MM.1S (cell line): Measurements from ENCODE around the gene MBD5.

ENCODE experiments used
- DNase-seq: peaks from one replicate; pipeline ENCODE4 v3.0.0-alpha.2; 2015
- H2AFZ ChIP-seq: fragments of 300-600 bp; sonication (generic); 2 replicates; pipeline ENCODE4 v1.6.0; 2016; ENCODE audit warnings: antibody characterized with exemption, low read length
- H3F3A ChIP-seq: fragments of 300-600 bp; sonication (generic); 2 replicates; pipeline ENCODE4 v1.6.1; 2016; ENCODE audit warnings: mild to moderate bottlenecking, antibody characterized with exemption, low read length, moderate library complexity, mixed read lengths; ENCODE audit not compliant: insufficient read depth
- H3K27ac ChIP-seq: fragments of 300-600 bp; sonication (generic); 2 replicates; pipeline ENCODE4 v1.5.1; 2016; ENCODE audit warnings: mild to moderate bottlenecking, low read length
- H3K27me3 ChIP-seq: fragments of 300-600 bp; sonication (generic); replicated peaks from 2 replicates; pipeline ENCODE4 v1.6.0; 2016; ENCODE audit warnings: low read length; ENCODE audit not compliant: insufficient read depth
- H3K36me3 ChIP-seq: fragments of 300-600 bp; sonication (generic); replicated peaks from 2 replicates; pipeline ENCODE4 v1.6.1; 2016; ENCODE audit warnings: mild to moderate bottlenecking, low read length, mixed read lengths; ENCODE audit not compliant: insufficient read depth
- H3K4me1 ChIP-seq: fragments of 300-600 bp; sonication (generic); 2 replicates; pipeline ENCODE4 v1.6.1; 2016; ENCODE audit warnings: low read length, mixed read lengths
- H3K4me2 ChIP-seq: fragments of 300-600 bp; sonication (generic); 2 replicates; pipeline ENCODE4 v1.6.0; 2016; ENCODE audit warnings: low read depth, low read length
- H3K4me3 ChIP-seq: fragments of 300-600 bp; sonication (generic); 2 replicates; pipeline ENCODE4 v1.5.1; 2016; ENCODE audit warnings: low read length, mixed read lengths
- H3K79me2 ChIP-seq: fragments of 300-600 bp; sonication (generic); 2 replicates; pipeline ENCODE4 v1.6.1; 2016; ENCODE audit warnings: mixed run types, low read length, mixed read lengths
- H3K9ac ChIP-seq: fragments of 300-600 bp; sonication (generic); 2 replicates; pipeline ENCODE4 v1.6.1; 2016; ENCODE audit warnings: low read length, mixed read lengths
- H3K9me2 ChIP-seq: fragments of 300-600 bp; sonication (generic); replicated peaks from 2 replicates; pipeline ENCODE4 v1.6.1; 2016; ENCODE audit warnings: mild to moderate bottlenecking, low read length, mixed read lengths; ENCODE audit not compliant: insufficient read depth
- H3K9me3 ChIP-seq: fragments of 300-600 bp; sonication (generic); replicated peaks from 2 replicates; pipeline ENCODE4 v1.6.1; 2016; ENCODE audit warnings: mild to moderate bottlenecking, low read length, mixed read lengths; ENCODE audit not compliant: insufficient read depth
- H4K20me1 ChIP-seq: fragments of 300-600 bp; sonication (generic); 2 replicates; pipeline ENCODE4 v1.6.1; 2016; ENCODE audit warnings: mild to moderate bottlenecking, low read length, moderate library complexity, mixed read lengths; ENCODE audit not compliant: insufficient read depth
- CTCF ChIP-seq: fragments of 300-600 bp; sonication (generic); IDR thresholded peaks from 2 replicates; pipeline ENCODE4 v1.5.1; 2016; ENCODE audit warnings: antibody characterized with exemption, low read length, mixed read lengths
- EZH2 ChIP-seq: fragments of 300-600 bp; sonication (generic); optimal IDR thresholded peaks from 2 replicates; pipeline ENCODE3; 2017; ENCODE audit warnings: low read depth, mild to moderate bottlenecking, antibody characterized with exemption, low read length, mixed read lengths
- EZH2phosphoT487 ChIP-seq: fragments of 300-600 bp; sonication (generic); IDR thresholded peaks from 2 replicates; pipeline ENCODE4 v1.6.1; 2018; ENCODE audit warnings: antibody characterized with exemption, low read length

Gene MBD5

GRCh38 chr2:148048475-148049221 is 27.8 kb downstream of the MBD5 start:
- Histone ChIP-seq H3F3A (no peaks in the 10 kb centered on the region), H3K79me2 (no peaks in the 10 kb centered on the region), H3K9me2 (no peaks in the 10 kb centered on the region), H3K4me2 (no peak overlapping the region), H2AFZ (no peak overlapping the region), H4K20me1 (no peaks in the 10 kb centered on the region), H3K27me3 (no peaks in the 10 kb centered on the region), H3K9me3 (no peaks in the 10 kb centered on the region), H3K9ac (no peak overlapping the region), H3K4me3 (no peak overlapping the region), H3K27ac (no peak overlapping the region), H3K36me3 (no peaks in the 10 kb centered on the region), H3K4me1 (0 out of 2 replicates have a peak, but pooled peaks cover 12% of the 10 kb centered on the region)
- TF ChIP-seq EZH2phosphoT487 (no peak), CTCF (no peak), EZH2 (no peak)
- DNase-seq = peak; percentile 9

GRCh38 chr2:148049284-148049683 is 28.4 kb downstream of the MBD5 start:
- Histone ChIP-seq H3K9ac (no peak overlapping the region), H3F3A (no peaks in the 10 kb centered on the region), H3K36me3 (no peaks in the 10 kb centered on the region), H3K27me3 (no peaks in the 10 kb centered on the region), H3K9me2 (no peaks in the 10 kb centered on the region), H4K20me1 (no peaks in the 10 kb centered on the region), H3K4me3 (no peak overlapping the region), H3K9me3 (no peaks in the 10 kb centered on the region), H2AFZ (no peak overlapping the region), H3K27ac (no peak overlapping the region), H3K79me2 (no peaks in the 10 kb centered on the region), H3K4me1 (0 out of 2 replicates have a peak, but pooled peaks cover 12% of the 10 kb centered on the region), H3K4me2 (no peak overlapping the region)
- no peak for TF ChIP-seq CTCF
- no peak for TF ChIP-seq EZH2phosphoT487
- TF ChIP-seq EZH2 = no peak
- DNase-seq = no peak

- Histone ChIP-seq H3K79me2 (no peaks in the 10 kb centered on the region), H4K20me1 (no peaks in the 10 kb centered on the region; the same call in 1 of the 2 replicates), H3K27ac (no peak overlapping the region), H3K4me3 (no peak overlapping the region), H3F3A (no peaks in the 10 kb centered on the region), H3K9me3 (no peaks in the 10 kb centered on the region), H3K36me3 (no peaks in the 10 kb centered on the region), H3K9me2 (no peaks in the 10 kb centered on the region), H3K4me2 (no peak overlapping the region), H3K27me3 (no peaks in the 10 kb centered on the region), H3K9ac (no peak overlapping the region), H2AFZ (no peak overlapping the region), H3K4me1 (0 out of 2 replicates have a peak, but pooled peaks cover 12% of the 10 kb centered on the region)
- TF ChIP-seq CTCF (no peak), EZH2phosphoT487 (no peak), EZH2 (no peak)
- no peak for DNase-seq
Observed at GRCh38 chr2:148052687-148053086, 31.8 kb downstream of the MBD5 start.
